GM19372 (cell line): ENCODE data around the gene TIGD3.
A peak's percentile ranks its signal among the peaks of the same experiment; 100 is the strongest.

Experiments used
- ATAC-seq: cut with Tn5 transposase; IDR thresholded peaks from one replicate; pipeline ENCODE4 v1.9.1; 2021; ENCODE audit warnings: mild to moderate bottlenecking, low read depth, moderate library complexity; ENCODE audit not compliant: unreplicated experiment

The TIGD3 gene, protein sequence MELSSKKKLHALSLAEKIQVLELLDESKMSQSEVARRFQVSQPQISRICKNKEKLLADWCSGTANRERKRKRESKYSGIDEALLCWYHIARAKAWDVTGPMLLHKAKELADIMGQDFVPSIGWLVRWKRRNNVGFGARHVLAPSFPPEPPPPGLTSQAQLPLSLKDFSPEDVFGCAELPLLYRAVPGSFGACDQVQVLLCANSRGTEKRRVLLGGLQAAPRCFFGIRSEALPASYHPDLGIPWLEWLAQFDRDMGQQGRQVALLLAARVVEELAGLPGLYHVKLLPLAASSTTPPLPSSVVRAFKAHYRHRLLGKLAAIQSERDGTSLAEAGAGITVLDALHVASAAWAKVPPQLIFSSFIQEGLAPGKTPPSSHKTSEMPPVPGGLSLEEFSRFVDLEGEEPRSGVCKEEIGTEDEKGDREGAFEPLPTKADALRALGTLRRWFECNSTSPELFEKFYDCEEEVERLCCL

DNA sequence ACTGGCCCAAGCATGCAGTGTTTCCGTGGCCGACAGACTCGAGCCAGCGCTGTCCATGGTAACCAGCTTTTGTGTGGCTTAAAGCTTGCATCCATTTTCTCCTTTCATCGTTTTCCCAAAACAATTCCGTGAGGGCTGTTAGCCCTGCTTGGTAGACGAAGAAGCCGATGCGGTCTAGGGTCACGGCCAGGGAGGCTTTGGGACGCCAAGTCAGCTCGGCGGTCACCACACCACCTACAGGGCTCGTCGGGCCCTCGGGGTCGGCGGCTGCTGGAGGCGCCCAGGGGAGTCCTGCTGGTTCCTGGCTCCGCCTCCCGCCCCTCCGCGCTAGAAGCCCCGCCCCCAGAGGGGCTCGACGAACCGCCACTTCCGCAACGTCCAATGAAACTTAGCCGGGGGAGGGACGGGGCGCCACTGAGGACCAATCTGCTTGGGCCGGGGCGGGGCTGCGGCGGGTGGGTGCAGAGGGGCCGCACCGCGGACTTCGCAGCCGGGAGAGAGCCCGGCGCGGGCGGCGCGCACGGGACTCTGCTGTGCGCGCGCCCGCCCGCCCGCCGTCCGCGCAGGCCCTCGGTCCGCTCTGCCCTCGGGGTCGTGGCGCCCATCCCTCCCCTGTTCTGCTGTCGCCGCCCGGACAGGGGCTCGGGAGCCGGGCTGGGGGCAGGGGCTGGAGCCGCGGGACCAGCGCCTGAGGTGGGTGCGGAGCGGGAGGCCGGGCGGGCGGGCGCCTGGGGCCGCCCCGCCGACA is at the start of gene TIGD3:
TSS of gene TIGD3 (plus strand) at position 487 of the 748 bp plus-strand sequence. CDS start 1,058 bp downstream, outside the sequence.
- peak; percentile 88 for ATAC-seq

DNA sequence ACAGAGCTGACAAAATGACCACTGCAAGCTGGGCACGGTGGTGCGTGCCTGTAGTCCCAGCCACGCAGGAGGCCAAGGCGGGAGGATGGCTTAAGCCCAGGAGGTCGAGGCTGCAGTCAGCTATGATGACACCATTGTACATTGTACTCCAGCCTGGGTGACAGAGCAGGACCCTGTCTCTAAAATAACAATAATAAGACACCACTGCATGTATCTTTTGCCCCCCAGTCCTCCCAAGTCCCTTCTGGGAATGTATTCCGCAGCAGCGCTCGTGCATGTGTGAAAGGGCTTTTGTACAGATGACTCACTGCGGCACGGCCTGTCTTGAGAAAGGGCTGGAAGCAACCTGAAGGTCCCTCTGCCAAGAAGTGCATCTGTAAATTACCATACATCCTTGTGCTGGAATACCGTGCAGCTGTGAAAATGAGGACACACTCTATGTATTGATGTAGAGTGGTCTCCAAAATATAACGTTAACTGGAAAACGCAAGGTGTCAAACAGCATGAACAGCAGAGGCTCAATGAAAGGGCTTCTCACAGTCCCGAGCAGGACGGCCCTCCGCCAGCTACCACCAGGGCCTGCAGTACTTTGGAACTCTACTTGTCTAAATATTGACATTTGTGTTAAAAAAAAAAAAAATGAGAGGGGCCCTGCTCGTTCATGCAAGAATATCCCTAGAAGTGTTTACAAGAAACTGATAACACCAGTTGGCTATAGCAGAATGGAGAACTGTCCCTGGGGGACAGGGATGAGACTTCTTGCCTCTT is 48.9 kb upstream of the TIGD3 start:
- no peak for ATAC-seq

DNA sequence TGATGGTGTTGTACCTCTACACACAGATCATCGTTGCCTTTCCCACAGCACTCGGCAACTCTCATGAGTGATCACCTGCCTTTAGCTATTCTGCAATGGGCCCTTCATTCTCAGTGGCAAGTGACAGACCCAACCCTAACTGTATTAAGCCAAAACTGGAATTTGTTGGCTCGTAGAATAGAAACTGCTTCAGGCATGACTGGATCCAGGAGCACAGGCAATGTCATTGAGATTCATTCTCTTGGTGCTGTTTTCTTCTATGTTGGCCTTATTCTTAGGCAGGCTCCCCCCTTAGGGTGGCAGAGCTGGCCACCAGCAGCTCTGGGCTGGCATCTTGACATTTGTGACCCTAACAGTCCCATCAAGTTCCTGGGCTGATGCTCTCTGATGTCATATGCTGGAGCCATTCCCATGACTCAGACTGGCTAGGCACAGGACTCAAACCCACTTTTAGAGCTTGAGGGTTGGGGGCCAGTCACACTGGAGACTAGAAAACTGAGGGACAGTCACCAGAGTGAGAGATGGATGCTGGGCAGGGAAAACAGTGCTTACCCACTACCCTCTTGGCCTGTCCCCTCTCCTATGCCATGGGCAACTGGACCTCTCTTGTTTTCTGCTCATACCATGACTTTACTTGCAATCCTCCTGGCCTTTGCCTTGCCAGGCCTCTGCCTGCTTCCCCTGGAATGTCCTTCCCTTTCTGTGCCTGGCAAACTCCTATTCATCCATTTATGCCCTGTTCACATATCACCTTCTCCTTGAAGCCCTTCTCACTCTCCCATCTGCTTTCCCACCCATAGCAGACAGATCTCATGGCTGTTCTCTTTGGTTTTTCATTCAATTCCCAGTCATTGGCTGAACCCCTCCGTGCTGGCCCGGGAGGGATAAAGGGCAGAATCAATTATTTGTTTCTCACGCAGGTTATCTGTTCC is 47.0 kb upstream of the TIGD3 start:
- ATAC-seq = no peak

DNA sequence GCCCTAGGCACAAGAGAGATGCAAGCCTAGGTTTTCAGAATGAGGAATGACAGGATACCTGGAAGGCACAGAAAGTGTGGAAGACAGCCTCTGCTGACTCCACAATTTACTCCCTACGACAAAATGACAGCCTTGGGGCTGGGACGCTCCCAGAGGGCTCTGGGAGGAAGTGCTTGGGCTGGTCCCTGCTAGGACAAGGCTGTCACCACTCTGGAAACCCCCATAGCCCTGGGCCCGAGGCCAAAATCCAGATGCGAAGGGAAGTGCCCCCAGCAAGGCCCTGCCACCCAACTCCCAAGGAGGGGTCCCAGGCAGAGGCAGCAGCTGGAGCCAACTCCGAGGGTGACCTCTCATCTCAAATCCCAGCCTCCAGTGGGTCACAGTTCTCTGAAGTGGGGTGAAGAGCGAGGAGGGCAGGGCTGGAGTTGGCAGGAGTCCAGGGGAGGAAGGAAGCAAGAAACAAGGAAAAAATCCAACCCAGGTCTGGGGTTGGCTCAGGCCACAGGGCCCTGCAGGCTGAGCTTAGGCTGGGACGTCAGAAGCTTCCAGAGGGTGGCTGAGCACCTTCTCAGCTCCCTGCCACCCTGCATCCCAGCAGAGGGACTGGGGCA is 46.2 kb upstream of the TIGD3 start:
- ATAC-seq = no peak

DNA sequence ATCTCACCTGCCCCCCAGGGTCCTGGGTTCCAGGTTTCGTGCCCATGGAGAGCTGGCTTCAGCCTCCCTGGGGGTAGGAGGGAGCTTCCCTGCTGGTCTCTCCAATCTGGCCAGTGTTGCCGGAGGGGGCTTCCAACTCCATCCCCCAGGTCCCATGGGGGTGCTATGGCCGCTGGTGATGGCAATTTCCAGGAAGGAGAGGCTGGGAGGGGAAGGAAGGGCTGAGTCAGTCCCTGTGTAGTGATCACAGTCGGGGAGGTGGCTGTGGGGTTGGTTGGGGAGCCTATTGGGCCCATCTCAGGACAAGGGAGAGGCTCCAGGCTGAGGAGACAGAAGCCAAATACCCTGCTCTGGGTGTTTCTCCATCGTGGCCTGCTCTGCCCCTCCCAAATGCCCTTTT is 45.5 kb upstream of the TIGD3 start:
- ATAC-seq = no peak

DNA sequence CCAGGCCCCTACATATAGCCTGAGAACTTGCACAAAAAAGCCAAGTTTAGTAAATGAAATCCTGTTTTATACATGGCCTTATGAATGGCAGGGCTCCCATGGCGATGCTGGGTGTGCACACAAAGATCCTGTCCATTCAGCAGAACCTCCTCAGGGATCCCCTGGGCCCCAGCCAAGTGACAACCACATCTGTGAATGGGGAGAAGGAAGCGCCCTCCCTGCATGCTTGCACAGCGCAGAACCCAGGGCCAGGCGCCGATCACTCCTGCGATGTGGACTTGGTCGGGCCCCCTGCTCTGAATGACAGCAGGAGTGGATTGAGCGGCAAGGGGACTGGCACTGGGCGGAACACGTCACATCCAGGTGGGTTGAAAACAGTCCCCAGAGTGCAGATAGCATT is 44.3 kb upstream of the TIGD3 start:
- ATAC-seq = no peak

DNA sequence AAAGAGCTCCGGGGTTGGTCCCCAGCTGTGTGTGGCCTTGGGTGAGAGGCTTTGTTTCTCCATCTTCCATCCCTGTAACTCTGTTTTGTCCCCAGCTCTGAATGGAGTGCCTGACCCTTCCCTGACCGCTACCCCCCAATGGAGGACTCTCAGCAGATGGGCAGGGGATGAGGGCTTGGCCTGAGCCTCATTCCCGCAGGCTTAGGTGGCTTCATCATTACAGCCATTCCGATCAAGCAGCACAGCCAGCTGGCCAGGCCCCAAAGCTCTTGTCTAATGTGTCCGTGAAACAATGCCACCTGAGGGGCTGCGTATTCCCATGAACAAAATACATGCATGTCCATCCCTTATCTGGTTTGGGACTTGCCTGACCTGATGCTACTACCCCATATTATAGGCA is 43.8 kb upstream of the TIGD3 start:
- no peak for ATAC-seq

DNA sequence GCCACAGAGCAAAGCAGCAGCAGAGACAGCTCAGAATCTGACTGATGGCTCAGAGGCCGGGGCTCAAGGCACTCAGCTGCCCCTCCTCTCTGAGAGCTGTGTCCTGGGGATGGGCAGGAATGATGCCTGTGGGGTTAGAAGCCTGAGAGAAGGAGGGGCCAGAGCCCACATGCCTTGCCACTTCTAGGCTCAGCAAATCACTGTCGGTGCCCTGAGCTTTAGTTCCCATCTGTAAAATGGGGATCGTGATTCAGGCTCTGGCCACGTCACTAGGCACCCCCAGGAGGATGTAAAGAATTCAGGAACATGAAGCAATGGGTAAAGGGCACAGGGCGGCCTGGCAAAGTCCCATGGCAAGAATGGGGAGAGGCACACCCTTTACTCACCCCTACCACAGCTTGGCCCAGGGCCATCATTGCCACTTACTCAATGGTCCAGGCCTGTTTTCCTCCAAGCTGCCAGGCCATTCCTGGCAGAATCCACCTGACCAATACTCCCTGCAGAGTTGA is 43.3 kb upstream of the TIGD3 start:
- ATAC-seq = no peak

DNA sequence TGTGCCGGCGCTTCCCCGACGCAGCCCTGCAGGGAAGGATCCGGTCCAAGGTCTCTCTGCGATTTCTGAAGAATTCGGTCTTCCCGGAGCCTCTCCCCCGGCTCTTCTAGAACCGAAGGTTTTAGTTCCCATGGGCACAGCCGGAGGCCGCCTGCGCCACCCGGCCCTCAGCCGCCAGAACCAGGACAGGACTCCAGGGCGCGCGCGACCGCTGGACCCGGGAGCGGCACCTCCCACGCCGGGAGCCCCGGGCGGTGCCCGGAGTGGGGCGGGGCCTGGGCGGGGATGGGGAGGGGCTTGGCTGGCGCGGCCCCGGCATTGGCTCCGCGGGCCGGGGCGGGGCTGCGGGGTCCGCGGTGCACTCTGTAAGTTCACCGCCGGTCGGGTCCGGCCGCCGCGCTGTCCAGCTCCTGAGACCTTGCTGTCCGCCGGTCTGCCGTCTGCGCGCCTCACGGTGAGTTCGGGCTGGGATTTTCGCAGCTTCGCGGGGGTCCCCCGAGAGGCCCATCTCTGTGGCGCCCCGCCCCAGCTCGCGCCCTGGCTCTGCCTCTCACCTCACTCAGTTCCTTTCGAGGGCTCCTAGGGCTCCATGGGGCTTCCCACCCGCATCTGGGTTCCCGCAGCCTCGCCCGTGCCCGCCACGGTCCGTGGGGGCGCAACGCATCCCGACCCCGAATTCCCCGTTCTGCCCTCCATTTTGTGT is 39.9 kb upstream of the TIGD3 start, which contains the start of gene CDC42EP2:
TSS of gene CDC42EP2 (plus strand) at position 366 of the 703 bp plus-strand sequence. CDS start 6,033 bp downstream, outside the sequence.
- ATAC-seq = peak; percentile 73

DNA sequence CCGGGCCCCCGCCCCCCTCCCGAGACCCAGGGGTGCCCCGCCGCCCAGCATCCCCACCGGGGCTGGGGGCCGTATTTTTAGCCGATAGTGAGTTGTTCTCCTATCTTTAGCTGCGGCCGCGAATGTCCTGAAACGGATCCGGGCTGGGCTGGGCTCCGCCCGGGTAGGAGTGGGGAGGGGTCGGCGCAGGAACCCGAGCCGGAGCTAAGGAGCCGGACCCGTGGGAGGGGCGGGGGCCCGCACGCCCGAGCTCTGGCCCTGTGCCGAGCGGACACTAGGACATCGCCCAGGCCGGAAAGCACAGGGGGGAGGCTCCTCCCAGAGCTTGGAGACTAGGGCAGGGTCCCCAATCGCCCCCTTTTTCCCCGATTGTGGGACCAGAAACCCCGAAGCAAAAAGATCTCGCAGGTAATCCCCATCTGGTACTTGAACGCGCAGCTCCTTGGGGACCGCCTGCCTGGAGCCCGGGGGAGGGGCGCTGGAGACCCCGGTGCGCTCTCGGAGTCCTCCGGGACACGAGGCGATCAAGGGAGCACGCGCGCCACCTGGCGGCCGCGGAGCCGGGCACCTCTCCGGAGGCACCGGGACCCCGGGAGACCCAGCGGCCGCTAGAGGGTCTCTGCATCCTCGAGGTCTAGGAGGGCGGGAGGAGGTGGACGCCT is 39.2 kb upstream of the TIGD3 start:
- no peak for ATAC-seq

DNA sequence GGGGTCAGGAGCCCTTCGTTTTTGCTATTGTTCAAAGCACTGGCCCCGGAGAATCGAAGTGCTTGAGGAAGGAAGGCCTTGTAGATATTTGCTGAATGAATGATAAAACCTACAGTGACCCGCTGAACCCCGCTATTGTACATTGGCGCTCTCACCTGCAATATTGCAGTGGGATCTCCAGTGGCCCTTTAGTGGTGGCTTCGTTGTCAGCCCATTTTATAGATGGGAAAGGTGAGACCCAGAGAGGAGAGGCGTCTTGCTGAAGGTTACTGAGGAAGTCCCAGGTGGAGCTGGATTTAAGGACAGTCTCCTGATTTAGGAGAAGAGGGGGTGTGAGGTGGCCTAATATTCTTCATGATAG is 38.7 kb upstream of the TIGD3 start:
- ATAC-seq = no peak

DNA sequence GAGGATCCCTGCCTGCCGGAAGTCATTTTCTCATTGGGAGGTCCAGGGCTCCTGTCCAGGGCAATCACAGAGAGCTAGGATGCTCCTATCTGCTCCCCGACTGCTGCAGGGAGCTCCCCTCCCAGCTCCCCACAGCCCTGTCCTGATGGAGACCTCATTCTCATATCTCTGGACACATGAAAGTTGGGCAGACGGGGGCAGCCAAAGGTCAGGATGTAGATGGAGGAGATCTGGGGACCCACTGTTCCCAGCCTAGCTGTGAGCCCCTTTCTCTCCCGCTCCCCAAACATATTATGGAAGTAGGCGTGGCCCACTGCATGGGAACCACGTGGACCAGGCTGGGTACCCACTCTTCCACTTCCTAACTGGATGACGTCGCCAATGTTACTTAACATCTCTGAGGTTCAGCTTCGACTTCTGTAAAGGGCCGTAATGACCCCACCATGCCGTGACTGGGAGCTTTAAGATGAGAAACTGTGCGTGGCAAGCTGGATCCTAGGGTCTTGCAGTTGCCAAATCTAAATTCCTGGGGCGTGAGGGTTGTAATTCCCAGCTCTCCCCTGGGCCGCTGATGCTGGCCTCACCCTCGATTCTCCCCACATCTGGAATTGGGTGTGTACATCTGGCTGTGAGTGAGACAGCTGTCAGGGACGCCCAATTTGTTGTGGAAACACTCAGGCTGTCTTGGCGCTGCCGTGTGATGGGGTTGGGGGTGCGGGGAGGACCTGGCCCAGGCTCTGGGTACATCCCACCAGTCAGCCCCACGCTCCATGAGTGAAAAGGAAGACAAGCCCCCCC is 38.1 kb upstream of the TIGD3 start:
- no peak for ATAC-seq

DNA sequence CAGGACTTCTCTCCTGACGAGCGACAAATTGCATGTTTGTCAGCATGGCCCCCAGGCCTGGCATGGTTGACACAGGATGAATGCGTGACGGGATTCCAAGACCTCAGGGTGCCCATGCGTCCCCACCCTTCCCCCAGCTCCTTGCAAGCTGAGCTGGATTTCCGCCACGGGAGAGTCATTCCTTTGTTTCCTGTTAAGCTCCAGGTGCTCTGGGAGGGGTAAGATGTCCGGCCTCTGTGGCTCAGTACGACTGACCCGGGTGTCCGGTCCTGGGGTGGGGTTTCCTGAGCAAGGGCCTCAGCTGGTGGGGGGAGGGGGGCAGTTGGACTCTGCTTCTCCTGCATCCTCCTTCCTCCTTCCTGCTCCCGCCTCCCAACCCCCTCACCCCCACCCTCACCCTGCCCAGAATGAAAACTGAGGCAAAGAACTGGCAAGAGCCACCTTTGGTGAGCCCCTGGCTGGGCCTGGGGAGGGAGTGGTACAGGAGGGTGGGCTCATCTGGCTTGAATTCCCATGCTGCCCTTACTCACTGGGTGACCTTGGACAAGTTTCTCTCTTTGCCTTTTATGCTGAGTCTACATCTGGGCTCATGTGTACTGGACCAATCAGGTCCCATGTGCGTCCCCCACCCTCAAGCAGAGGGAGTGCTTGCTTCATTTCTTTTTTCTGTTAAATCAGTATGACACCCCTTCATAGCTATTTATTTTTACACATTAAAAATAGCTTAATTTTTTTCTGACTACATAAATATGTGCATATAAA is 37.3 kb upstream of the TIGD3 start:
- no peak for ATAC-seq

DNA sequence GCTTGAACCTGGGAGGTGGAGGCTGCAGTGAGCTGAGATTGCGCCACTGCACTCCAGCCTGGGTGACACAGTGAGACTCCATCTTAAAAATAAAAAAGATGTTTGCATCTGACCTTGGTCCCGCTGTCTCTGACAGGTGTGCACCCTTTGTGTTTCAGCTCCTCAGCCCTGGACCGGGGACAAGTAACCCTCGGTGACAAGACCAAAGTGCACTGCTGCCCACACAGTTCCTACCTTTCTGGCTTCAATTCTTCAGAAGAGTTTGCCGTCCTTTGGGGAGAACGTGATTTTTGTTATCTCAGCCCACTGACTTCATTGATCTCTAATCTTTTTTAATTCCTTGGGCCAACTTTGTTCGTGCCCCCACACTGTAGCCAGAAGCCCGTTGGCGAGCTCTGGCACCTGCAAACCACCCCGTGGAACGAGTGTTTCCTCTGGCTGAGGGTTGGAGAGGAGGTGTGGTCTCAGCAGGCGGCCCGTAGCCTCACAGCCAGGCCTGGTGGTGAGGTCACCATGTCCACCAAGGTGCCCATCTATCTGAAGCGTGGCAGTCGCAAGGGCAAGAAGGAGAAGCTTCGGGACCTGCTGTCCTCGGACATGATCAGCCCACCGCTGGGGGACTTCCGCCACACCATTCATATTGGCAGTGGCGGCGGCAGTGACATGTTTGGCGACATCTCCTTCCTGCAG is 34.0 kb upstream of the TIGD3 start:
- ATAC-seq = no peak

DNA sequence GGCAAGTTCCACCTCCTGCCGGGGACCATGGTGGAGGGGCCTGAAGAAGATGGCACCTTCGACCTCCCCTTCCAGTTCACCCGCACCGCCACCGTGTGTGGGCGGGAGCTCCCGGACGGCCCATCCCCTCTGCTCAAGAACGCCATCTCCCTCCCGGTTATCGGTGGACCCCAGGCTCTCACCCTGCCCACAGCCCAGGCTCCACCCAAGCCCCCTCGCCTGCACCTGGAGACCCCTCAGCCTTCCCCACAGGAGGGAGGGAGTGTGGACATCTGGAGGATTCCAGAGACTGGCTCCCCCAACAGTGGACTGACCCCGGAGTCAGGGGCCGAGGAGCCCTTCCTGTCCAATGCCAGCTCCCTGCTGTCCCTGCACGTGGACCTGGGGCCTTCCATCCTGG is 33.5 kb upstream of the TIGD3 start:
- no peak for ATAC-seq
